Activated T-cell treated with anti-CD3 and anti-CD28 coated beads for 24 hours (primary cell): ENCODE results near the gene DHX8.

Source experiments
- DNase-seq: peaks from one replicate; pipeline ENCODE4 v3.0.0-alpha.2; 2020; ENCODE audit warnings: low read depth

The DHX8 gene

GRCh38 chr17:43548689-43549379 lies 65.1 kb downstream of the DHX8 start:
- no peak for DNase-seq

GRCh38 chr17:43549496-43549895 lies 65.7 kb downstream of the DHX8 start:
- no peak for DNase-seq

- DNase-seq: no peak
Measured at GRCh38 chr17:43550754-43551153, 67.0 kb downstream of the DHX8 start.

- DNase-seq: no peak
Measured at GRCh38 chr17:43552229-43552837, 68.6 kb downstream of the DHX8 start.

- no peak for DNase-seq
Measured at GRCh38 chr17:43553573-43553972, 69.8 kb downstream of the DHX8 start.

- DNase-seq: no peak
Measured at GRCh38 chr17:43554857-43555256, 71.1 kb downstream of the DHX8 start.

GRCh38 chr17:43556292-43556691 lies 72.5 kb downstream of the DHX8 start:
- no peak for DNase-seq

GRCh38 chr17:43558805-43559160 lies 75.0 kb downstream of the DHX8 start:
- no peak for DNase-seq

- no peak for DNase-seq
Measured at GRCh38 chr17:43559161-43559816, 75.5 kb downstream of the DHX8 start.

- DNase-seq: no peak
Measured at GRCh38 chr17:43560461-43561427, 77.0 kb downstream of the DHX8 start.

- no peak for DNase-seq
Measured at GRCh38 chr17:43562679-43563599, 79.2 kb downstream of the DHX8 start.

GRCh38 chr17:43563600-43564594 lies 80.1 kb downstream of the DHX8 start:
- no peak for DNase-seq

- DNase-seq: no peak
Measured at GRCh38 chr17:43568506-43569082, 84.8 kb downstream of the DHX8 start.

- no peak for DNase-seq
Measured at GRCh38 chr17:43570518-43570928, 86.7 kb downstream of the DHX8 start.

- DNase-seq: no peak
Measured at GRCh38 chr17:43572368-43572980, 88.7 kb downstream of the DHX8 start.

- no peak for DNase-seq
Measured at GRCh38 chr17:43573579-43574321, 90.0 kb downstream of the DHX8 start.

- DNase-seq: no peak
Measured at GRCh38 chr17:43574348-43574747, 90.6 kb downstream of the DHX8 start.

GRCh38 chr17:43574896-43575525 lies 91.2 kb downstream of the DHX8 start:
- DNase-seq: no peak
